H1 (cell line): ENCODE results near the gene ACKR3. TPM values are rescaled to one million over a fixed set of nuclear protein-coding genes. Genes with fewer than 3 reads are reported as not detected.

Source experiments
- CTCF ChIA-PET: fragments of 300-600 bp; sonication (Branson Sonifier 250); formaldehyde crosslinking; loops from one replicate; lab custom pipeline; 2021; ENCODE audit not compliant: partially characterized antibody; lab: Charles Lee
- POLR2A ChIA-PET: fragments of 300-600 bp; sonication (Branson Sonifier 250); formaldehyde crosslinking; loops from one replicate; lab custom pipeline; 2021; ENCODE audit warnings: inconsistent platforms; ENCODE audit not compliant: partially characterized antibody; lab: Charles Lee
- DNase-seq, 2 experiments: peaks; one replicate each; pipeline versions ENCODE4 v3.0.0 to v3.0.0-alpha.2; 2010 to 2022; ENCODE audit warnings: low spot score in 2 of 2, low read depth in 1 of 2, mixed read lengths in 1 of 2
- FAIRE-seq: peaks from 2 replicates; lab custom pipeline; 2011; peaks lifted over from hg19 to GRCh38; lab: Jason Lieb, UNC
- H2AFZ ChIP-seq: 2 replicates; pipeline ENCODE4 v1.8.1; 2012; ENCODE audit warnings: low read length, inconsistent platforms
- H2AK5ac ChIP-seq: 2 replicates; pipeline ENCODE4 v1.6.1; 2013; ENCODE audit warnings: low read depth, low read length
- H2BK120ac ChIP-seq: replicated peaks from 2 replicates; pipeline ENCODE3; 2013; ENCODE audit warnings: low read depth, low read length, inconsistent platforms
- H2BK12ac ChIP-seq: 2 replicates; pipeline ENCODE4 v1.6.1; 2013; ENCODE audit warnings: low read depth, low read length
- H2BK15ac ChIP-seq: 2 replicates; pipeline ENCODE4 v1.6.1; 2013; ENCODE audit warnings: low read length
- H2BK20ac ChIP-seq: 2 replicates; pipeline ENCODE4 v1.6.1; 2013; ENCODE audit warnings: low read length
- H2BK5ac ChIP-seq: 2 replicates; pipeline ENCODE4 v1.6.1; 2013; ENCODE audit warnings: low read depth, low read length
- H3K14ac ChIP-seq: 2 replicates; pipeline ENCODE4 v1.6.1; 2013; ENCODE audit warnings: inconsistent platforms; ENCODE audit not compliant: insufficient read length
- H3K18ac ChIP-seq: 2 replicates; pipeline ENCODE4 v1.6.1; 2013; ENCODE audit warnings: low read length; ENCODE audit errors: extremely low read depth
- H3K23ac ChIP-seq: 2 replicates; pipeline ENCODE4 v1.6.1; 2013; ENCODE audit warnings: inconsistent platforms; ENCODE audit not compliant: insufficient read length
- H3K23me2 ChIP-seq: 2 replicates; pipeline ENCODE4 v1.6.1; 2013; ENCODE audit warnings: low read depth, low read length
- H3K27ac ChIP-seq: 2 replicates; pipeline ENCODE4 v1.6.1; 2011; ENCODE audit warnings: low read depth, low read length, inconsistent platforms
- H3K27me3 ChIP-seq, 4 experiments: replicated peaks in 1 of 4; 1 replicate in 1 of 4; 2 replicates in 3 of 4; pipeline versions ENCODE4 v1.6.1 to v1.8.1; 2011 to 2013; ENCODE audit warnings: low read length in 3 of 4, mild to moderate bottlenecking in 3 of 4, inconsistent platforms in 2 of 4, mixed read lengths in 2 of 4, moderate library complexity in 1 of 4; ENCODE audit not compliant: control insufficient read depth in 3 of 4, insufficient read depth in 3 of 4; ENCODE audit errors: extremely low read depth in 1 of 4
- H3K36me3 ChIP-seq, 4 experiments: 2 replicates each; pipeline versions ENCODE4 v1.6.1 to v1.8.1; 2011 to 2013; ENCODE audit warnings: mild to moderate bottlenecking in 4 of 4, low read length in 3 of 4, moderate library complexity in 2 of 4, control low read depth in 1 of 4, inconsistent platforms in 1 of 4; ENCODE audit not compliant: insufficient read depth in 4 of 4, control insufficient read depth in 2 of 4
- H3K4ac ChIP-seq: replicated peaks from 2 replicates; pipeline ENCODE3; 2013; ENCODE audit warnings: low read length, low read depth, mixed read lengths, inconsistent platforms; ENCODE audit not compliant: insufficient read length
- H3K4me1 ChIP-seq, 4 experiments: replicated peaks in 1 of 4; 1 replicate in 1 of 4; 2 replicates in 3 of 4; pipeline versions ENCODE4 v1.6.1 to v1.8.1; 2011 to 2013; ENCODE audit warnings: low read length in 3 of 4, inconsistent platforms in 2 of 4, mixed read lengths in 1 of 4; ENCODE audit not compliant: insufficient read depth in 4 of 4, control insufficient read depth in 3 of 4
- H3K4me2 ChIP-seq, 2 experiments: 2 replicates each; pipeline versions ENCODE4 v1.6.1 to v1.8.1; 2011 to 2013; ENCODE audit warnings: low read depth in 2 of 2, low read length in 2 of 2, control low read depth in 1 of 2, inconsistent platforms in 1 of 2, mild to moderate bottlenecking in 1 of 2; ENCODE audit not compliant: insufficient read depth in 1 of 2
- H3K4me3 ChIP-seq, 4 experiments: fragments of 200-600, 300-600 bp in 1 of 4; sonication (generic), shearing (Covaris generic), sonication (Bioruptor Twin) in 1 of 4; 2 replicates each; pipeline versions ENCODE4 v1.5.1 to v1.8.1; 2011 to 2016; ENCODE audit warnings: low read length in 4 of 4, low read depth in 3 of 4, control low read depth in 2 of 4, inconsistent platforms in 2 of 4, mild to moderate bottlenecking in 2 of 4, mixed read lengths in 1 of 4, moderate library complexity in 1 of 4; ENCODE audit not compliant: insufficient read depth in 2 of 4; ENCODE audit errors: extremely low read depth in 1 of 4
- H3K56ac ChIP-seq: replicated peaks from 2 replicates; pipeline ENCODE3; 2013; ENCODE audit warnings: low read depth, mild to moderate bottlenecking, mixed read lengths, low read length, inconsistent platforms; ENCODE audit not compliant: insufficient read length
- H3K79me1 ChIP-seq: 2 replicates; pipeline ENCODE4 v1.6.1; 2013; ENCODE audit warnings: low read depth, low read length, control low read depth
- H3K79me2 ChIP-seq, 2 experiments: 2 replicates each; pipeline versions ENCODE4 v1.6.1 to v1.8.1; 2012 to 2013; ENCODE audit warnings: low read length in 2 of 2, mild to moderate bottlenecking in 2 of 2, inconsistent platforms in 1 of 2; ENCODE audit not compliant: insufficient read depth in 2 of 2, control insufficient read depth in 1 of 2
- H3K9ac ChIP-seq, 4 experiments: replicated peaks in 1 of 4; 1 replicate in 1 of 4; 2 replicates in 3 of 4; pipeline versions ENCODE4 v1.6.1 to v1.8.1; 2011 to 2013; ENCODE audit warnings: low read depth in 3 of 4, low read length in 3 of 4, control low read depth in 2 of 4, mild to moderate bottlenecking in 2 of 4, moderate library complexity in 2 of 4, inconsistent platforms in 1 of 4; ENCODE audit errors: extremely low read depth in 1 of 4
- H3K9me3 ChIP-seq, 2 experiments: 2 replicates each; pipeline versions ENCODE4 v1.6.1 to v1.8.1; 2012 to 2013; ENCODE audit warnings: mild to moderate bottlenecking in 2 of 2, moderate library complexity in 2 of 2, control low read depth in 1 of 2, inconsistent platforms in 1 of 2, low read depth in 1 of 2, low read length in 1 of 2, mixed read lengths in 1 of 2; ENCODE audit not compliant: insufficient read depth in 2 of 2
- H4K20me1 ChIP-seq, 2 experiments: replicated peaks in 1 of 2; 2 replicates each; pipeline versions ENCODE3 to v1.8.1; 2011 to 2013; ENCODE audit warnings: inconsistent platforms in 2 of 2, low read length in 2 of 2, mild to moderate bottlenecking in 1 of 2; ENCODE audit not compliant: insufficient read depth in 2 of 2, control insufficient read depth in 1 of 2
- H4K5ac ChIP-seq: 2 replicates; pipeline ENCODE4 v1.6.1; 2013; ENCODE audit warnings: low read length, low read depth, mixed read lengths, inconsistent platforms; ENCODE audit not compliant: insufficient read length
- H4K8ac ChIP-seq: 2 replicates; pipeline ENCODE4 v1.8.0; 2013; ENCODE audit warnings: mild to moderate bottlenecking, moderate library complexity, low read length, inconsistent platforms; ENCODE audit not compliant: insufficient read depth; ENCODE audit errors: extremely low read depth
- H4K91ac ChIP-seq: replicated peaks from 2 replicates; pipeline ENCODE3; 2013; ENCODE audit warnings: low read length, mixed read lengths, inconsistent platforms; ENCODE audit not compliant: insufficient read length
- ASH2L ChIP-seq: fragments of 200-600, 300-600 bp; sonication (generic); IDR thresholded peaks from one replicate; pipeline ENCODE4 v1.7.1; 2017; ENCODE audit warnings: low read length
- TBP ChIP-seq: IDR thresholded peaks from 2 replicates; pipeline ENCODE4 v1.6.1; 2011; ENCODE audit warnings: low read depth, low read length, improper control_type of control experiment
- WGBS, 2 experiments: shearing (Covaris generic) in 1 of 2; methylation state at CpG; one replicate each; pipeline versions ENCODE4 v1.1.6 to v1.1.7; 2013 to 2015; ENCODE audit warnings: low lambda C conversion rate in 2 of 2, mixed read lengths in 2 of 2, inconsistent platforms in 1 of 2, low coverage in 1 of 2, missing lambda C conversion rate in 1 of 2; ENCODE audit not compliant: insufficient replicate concordance in 2 of 2, insufficient coverage in 1 of 2, insufficient read length in 1 of 2; ENCODE audit errors: extremely low coverage in 1 of 2, missing lambda C conversion rate in 1 of 2; 5-methylcytosine and 5-hydroxymethylcytosine counted together
- polyA plus RNA-seq, 7 experiments: library from polyadenylated mRNA; depleted of rRNA in 3 of 7; stranded (reverse) in 5 of 7; unstranded in 2 of 7; fragments of >200 nt in 5 of 7; fragments of 200-250 nt in 2 of 7; gene quantifications; 1 replicate in 5 of 7; 2 replicates in 1 of 7; 4 replicates in 1 of 7; pipeline versions ENCODE4 v1.2.1 to v1.2.3, GENCODE V29; 2011 to 2013; ENCODE audit warnings: missing spikeins in 2 of 7, mixed read lengths in 2 of 7
- total RNA-seq: library from RNA; stranded (reverse); fragmentation: NEBNext Ultra II Directional; extraction: Animal tissue kit (Norgen Biotek cat#: 25700); gene quantifications from 2 replicates; pipeline ENCODE4 v1.2.1, GENCODE V29; 2021

The ACKR3 gene
- total and polyA plus RNA-seq, 2 of the 8 experiments (the other 6 are each of a cell fraction or from before 2014, with no cell fraction given), result 1.4 to 24.4 TPM

GRCh38 chr2:236570081-236570868 is 650 bp downstream of the ACKR3 start:
- POLR2A ChIA-PET, result interaction anchor here (1.3 kb wide), 1 partner anchor 8 kb away, joined by 5 read pairs; no protein-coding TSS in a partner anchor
- Histone ChIP-seq H4K91ac (no peak overlapping the region), H3K23me2 (peaks cover 4% of the 10 kb centered on the region; the same call in 1 of the 2 replicates), H3K18ac (0 out of 2 replicates have a peak overlapping the region, but pooled peaks have one; percentile 27), H2AK5ac (no peak overlapping the region), H2AFZ (peak overlapping the region; percentile 14; the same call in 1 of the 2 replicates), H3K79me1 (no peaks in the 10 kb centered on the region), H2BK120ac (no peak overlapping the region), H2BK15ac (no peak overlapping the region), H3K27me3 (peaks cover 9 to 31% (median 19%) of the 10 kb centered on the region in 4 experiments), H4K5ac (no peak overlapping the region), H2BK12ac (no peak overlapping the region), H3K9me3 (no peaks in the 10 kb centered on the region), H3K9ac (no peak overlapping the region), H3K23ac (no peak overlapping the region), H3K4ac (no peak overlapping the region), H3K27ac (no peak overlapping the region), H3K56ac (no peak overlapping the region), H2BK20ac (no peak overlapping the region), H3K36me3 (no peaks in the 10 kb centered on the region), H2BK5ac (no peak overlapping the region), H3K4me2 (peak overlapping the region; percentile 60 to 85), H4K8ac (no peak overlapping the region), H3K4me3 (peak overlapping the region in 3 of 4 experiments; percentile 5 to 57 (median 20); a peak in 4 of 8 replicates), H4K20me1 (no peaks in the 10 kb centered on the region), H3K4me1 (peaks cover 9 to 35% (median 19%) of the 10 kb centered on the region in 4 experiments), H3K14ac (no peak overlapping the region), H3K79me2 (no peaks in the 10 kb centered on the region)
- CTCF ChIA-PET, result interaction anchor here (0.6 to 2.1 kb wide), 24 partner anchors 8 to 503 kb away, joined by 3 to 14 read pairs (median 4); no protein-coding TSS in a partner anchor
- FAIRE-seq (no peak), DNase-seq (no peak)
- no peak for TF ChIP-seq TBP
- TF ChIP-seq ASH2L, result no peak
- 59% methylated on average over 6 of the region's 6 CpGs; no CpG with 5 or more reads in 1 of the 2 experiments for WGBS, 2 experiments
